HCT116 (cell line): ENCODE measurements around the gene ANAPC4. TPM values are rescaled to one million over a fixed set of nuclear protein-coding genes. Genes with fewer than 3 reads are reported as not detected.

Experiments used
- ATAC-seq: fragments of 200-7000 bp; cut with Tn5 transposase; 2 replicates; pipeline ENCODE4 v1.9.1; 2020; ENCODE audit warnings: mild to moderate bottlenecking, moderate library complexity
- BruUV-seq: library from RNA; stranded (reverse); fragments of 400-500 nt; replicated peaks from 2 replicates; lab custom pipeline; 2021; lab: Mats Ljungman, UMichigan
- CTCF ChIA-PET: fragments of 300-600 bp; sonication (Branson Sonifier 250); formaldehyde crosslinking; loops from one replicate; lab custom pipeline; 2021; ENCODE audit warnings: antibody characterized with exemption; lab: Charles Lee
- POLR2A ChIA-PET: fragments of 300-600, 350-600 bp; sonication (Branson Sonifier 250); formaldehyde crosslinking; loops from one replicate; lab custom pipeline; 2021; ENCODE audit warnings: antibody characterized with exemption; lab: Charles Lee
- RAD21 ChIA-PET, 2 experiments: fragments of 300-600 bp; sonication (Branson Sonifier 250); formaldehyde crosslinking; loops; one replicate each; lab custom pipeline; 2023; ENCODE audit warnings: low total read pairs in 2 of 2; ENCODE audit not compliant: uncharacterized antibody in 2 of 2, unreplicated experiment in 2 of 2, low non-redundant PET in 1 of 2; lab: Charles Lee
- DNase-seq: peaks from one replicate; pipeline ENCODE4 v3.0.0-alpha.2; 2010; ENCODE audit warnings: low read depth, low spot score
- H2AFZ ChIP-seq: fragments of 200-600 bp; shearing (Covaris generic), sonication (generic); 2 replicates; pipeline ENCODE4 v1.6.1; 2017; ENCODE audit warnings: low read depth, mixed run types, mixed read lengths, antibody characterized with exemption, low read length; ENCODE audit not compliant: poor library complexity, severe bottlenecking
- H3K27ac ChIP-seq: 2 replicates; pipeline ENCODE4 v1.5.1; 2012; ENCODE audit warnings: low read depth, low read length
- H3K27me3 ChIP-seq: fragments of 200-600 bp; sonication (generic); 2 replicates; pipeline ENCODE4 v1.6.1; 2016; ENCODE audit warnings: mixed run types, low read length, mixed read lengths; ENCODE audit not compliant: insufficient read depth
- H3K36me3 ChIP-seq, 2 experiments: fragments of 200-500 bp in 1 of 2; fragments of 200-600 bp in 1 of 2; sonication (Bioruptor generic) in 1 of 2; sonication (generic) in 1 of 2; 2 replicates each; pipeline versions ENCODE4 v1.5.1 to v1.6.1; 2014 to 2016; ENCODE audit warnings: low read length in 2 of 2, inconsistent platforms in 1 of 2, mixed read lengths in 1 of 2, mixed run types in 1 of 2; ENCODE audit not compliant: insufficient read depth in 2 of 2, control insufficient read depth in 1 of 2
- H3K4me1 ChIP-seq, 2 experiments: fragments of 200-600 bp in 1 of 2; sonication (generic) in 1 of 2; 2 replicates each; pipeline versions ENCODE4 v1.5.1 to v1.6.1; 2012 to 2017; ENCODE audit warnings: low read length in 2 of 2, inconsistent platforms in 1 of 2, mild to moderate bottlenecking in 1 of 2, mixed read lengths in 1 of 2, mixed run types in 1 of 2, moderate library complexity in 1 of 2; ENCODE audit not compliant: insufficient read depth in 2 of 2, control insufficient read depth in 1 of 2
- H3K4me2 ChIP-seq: fragments of 200-600 bp; sonication (generic); 2 replicates; pipeline ENCODE4 v1.6.1; 2017; ENCODE audit warnings: mixed run types, low read length, mixed read lengths
- H3K4me3 ChIP-seq, 2 experiments: fragments of 200-600 bp in 1 of 2; sonication (generic) in 1 of 2; replicated peaks in 1 of 2; 2 replicates each; pipeline ENCODE4 v1.5.1; 2011 to 2016; ENCODE audit warnings: low read length in 2 of 2, control low read depth in 1 of 2, low read depth in 1 of 2, mild to moderate bottlenecking in 1 of 2, mixed read lengths in 1 of 2, mixed run types in 1 of 2
- H3K79me2 ChIP-seq: fragments of 200-600 bp; sonication (generic); 2 replicates; pipeline ENCODE4 v1.6.1; 2017; ENCODE audit warnings: mild to moderate bottlenecking, mixed run types, low read length, moderate library complexity, mixed read lengths; ENCODE audit not compliant: insufficient read depth
- H3K9ac ChIP-seq: fragments of 200-600 bp; sonication (generic); 2 replicates; pipeline ENCODE4 v1.6.1; 2016; ENCODE audit warnings: low read length, mixed read lengths
- H3K9me2 ChIP-seq: fragments of 200-600 bp; sonication (generic), shearing (Covaris generic); 2 replicates; pipeline ENCODE4 v1.6.1; 2017; ENCODE audit warnings: mixed run types, mild to moderate bottlenecking, moderate library complexity; ENCODE audit not compliant: insufficient read depth
- H3K9me3 ChIP-seq, 2 experiments: fragments of 200-500 bp in 1 of 2; fragments of 200-600 bp in 1 of 2; sonication (Bioruptor generic) in 1 of 2; sonication (generic) in 1 of 2; 2 replicates each; pipeline ENCODE4 v1.6.1; 2014 to 2017; ENCODE audit warnings: low read length in 2 of 2, mixed read lengths in 2 of 2, inconsistent platforms in 1 of 2, low read depth in 1 of 2, mild to moderate bottlenecking in 1 of 2, mixed run types in 1 of 2, moderate library complexity in 1 of 2; ENCODE audit not compliant: control insufficient read depth in 1 of 2, insufficient read depth in 1 of 2
- H4K20me1 ChIP-seq: fragments of 200-600 bp; sonication (generic), shearing (Covaris generic); 2 replicates; pipeline ENCODE4 v1.6.1; 2017; ENCODE audit warnings: mixed run types, mild to moderate bottlenecking, moderate library complexity; ENCODE audit not compliant: insufficient read depth
- ATF3 ChIP-seq: IDR thresholded peaks from 2 replicates; pipeline ENCODE4 v1.6.1; 2012
- CBX3 ChIP-seq: IDR thresholded peaks from 2 replicates; pipeline ENCODE4 v1.6.1; 2012; ENCODE audit warnings: low read depth
- CEBPB ChIP-seq: IDR thresholded peaks from 2 replicates; pipeline ENCODE4 v1.6.1; 2012; ENCODE audit warnings: low read depth
- EGR1 ChIP-seq: IDR thresholded peaks from 2 replicates; pipeline ENCODE4 v1.6.1; 2012; ENCODE audit warnings: low read depth
- ELF1 ChIP-seq: IDR thresholded peaks from 2 replicates; pipeline ENCODE4 v1.6.1; 2012; ENCODE audit warnings: low read depth, borderline replicate concordance
- EZH2 ChIP-seq: fragments of 200-600 bp; sonication (generic); IDR thresholded peaks from 2 replicates; pipeline ENCODE4 v1.6.1; 2017; ENCODE audit warnings: antibody characterized with exemption, mixed run types
- FOSL1 ChIP-seq: IDR thresholded peaks from 2 replicates; pipeline ENCODE4 v1.6.1; 2012; ENCODE audit warnings: low read depth
- JUND ChIP-seq: IDR thresholded peaks from 2 replicates; pipeline ENCODE4 v1.6.1; 2012
- SIN3A ChIP-seq: IDR thresholded peaks from 2 replicates; pipeline ENCODE4 v1.6.1; 2012; ENCODE audit warnings: low read depth
- SP1 ChIP-seq: IDR thresholded peaks from 2 replicates; pipeline ENCODE4 v1.6.1; 2012; ENCODE audit warnings: low read depth
- ZBTB33 ChIP-seq: IDR thresholded peaks from 2 replicates; pipeline ENCODE4 v1.6.1; 2011; ENCODE audit warnings: mild to moderate bottlenecking, low read length, moderate library complexity; ENCODE audit not compliant: insufficient replicate concordance; ENCODE audit errors: extremely low read depth
- intact Hi-C: fragments of 100-400 bp; cut with micrococcal nuclease; formaldehyde crosslinking; loops from 2 replicates; pipeline ENCODE4 v1.10.0; 2022
- total RNA-seq: library from RNA; stranded (reverse); gene quantifications from one replicate; pipeline ENCODE4 v1.2.1, GENCODE V29; 2021; ENCODE audit not compliant: unreplicated experiment
- TF ChIP-seq, protein P1 (sequence below): IDR thresholded peaks from 2 replicates; pipeline ENCODE4 v1.6.1; 2012; ENCODE audit warnings: low read depth
- TF ChIP-seq, protein P2 (sequence below), 3 experiments: fragments of 200-600 bp in 1 of 3; sonication (generic) in 1 of 3; IDR thresholded peaks in 2 of 3; conservative IDR thresholded peaks in 1 of 3; 2 replicates each; pipeline ENCODE4 v1.5.1; 2012 to 2017; ENCODE audit warnings: low read depth in 2 of 3, low read length in 2 of 3, antibody characterized with exemption in 1 of 3, borderline replicate concordance in 1 of 3, control low read depth in 1 of 3, mild to moderate bottlenecking in 1 of 3, mixed read lengths in 1 of 3, mixed run types in 1 of 3, moderate library complexity in 1 of 3; ENCODE audit not compliant: insufficient read depth in 1 of 3

The ANAPC4 gene
- total RNA-seq, 1 experiment from 2014 or later = 29.2 TPM

DNA sequence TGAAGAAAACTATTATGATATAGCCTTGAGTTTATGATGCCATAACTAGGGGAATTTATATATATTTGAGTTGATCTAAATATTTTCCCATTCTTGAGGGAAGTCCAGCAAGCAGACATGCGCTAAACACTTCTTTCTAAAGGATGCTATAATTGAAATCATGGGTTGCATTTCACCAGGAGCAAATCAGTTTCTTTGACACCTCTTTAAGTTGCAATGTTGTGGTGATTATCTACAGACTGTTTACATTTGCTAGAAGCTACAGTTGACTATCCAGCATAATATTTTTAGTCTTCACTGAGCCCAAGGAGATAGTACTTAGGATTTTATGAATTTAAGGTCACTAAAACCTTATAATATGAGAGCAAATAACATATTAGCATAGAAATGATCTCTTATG is 43.9 kb downstream of the ANAPC4 start:
- TF ChIP-seq ZBTB33 = no peak
- no peak for TF ChIP-seq EZH2
- no peak for TF ChIP-seq CBX3
- TF ChIP-seq, protein P1, sequence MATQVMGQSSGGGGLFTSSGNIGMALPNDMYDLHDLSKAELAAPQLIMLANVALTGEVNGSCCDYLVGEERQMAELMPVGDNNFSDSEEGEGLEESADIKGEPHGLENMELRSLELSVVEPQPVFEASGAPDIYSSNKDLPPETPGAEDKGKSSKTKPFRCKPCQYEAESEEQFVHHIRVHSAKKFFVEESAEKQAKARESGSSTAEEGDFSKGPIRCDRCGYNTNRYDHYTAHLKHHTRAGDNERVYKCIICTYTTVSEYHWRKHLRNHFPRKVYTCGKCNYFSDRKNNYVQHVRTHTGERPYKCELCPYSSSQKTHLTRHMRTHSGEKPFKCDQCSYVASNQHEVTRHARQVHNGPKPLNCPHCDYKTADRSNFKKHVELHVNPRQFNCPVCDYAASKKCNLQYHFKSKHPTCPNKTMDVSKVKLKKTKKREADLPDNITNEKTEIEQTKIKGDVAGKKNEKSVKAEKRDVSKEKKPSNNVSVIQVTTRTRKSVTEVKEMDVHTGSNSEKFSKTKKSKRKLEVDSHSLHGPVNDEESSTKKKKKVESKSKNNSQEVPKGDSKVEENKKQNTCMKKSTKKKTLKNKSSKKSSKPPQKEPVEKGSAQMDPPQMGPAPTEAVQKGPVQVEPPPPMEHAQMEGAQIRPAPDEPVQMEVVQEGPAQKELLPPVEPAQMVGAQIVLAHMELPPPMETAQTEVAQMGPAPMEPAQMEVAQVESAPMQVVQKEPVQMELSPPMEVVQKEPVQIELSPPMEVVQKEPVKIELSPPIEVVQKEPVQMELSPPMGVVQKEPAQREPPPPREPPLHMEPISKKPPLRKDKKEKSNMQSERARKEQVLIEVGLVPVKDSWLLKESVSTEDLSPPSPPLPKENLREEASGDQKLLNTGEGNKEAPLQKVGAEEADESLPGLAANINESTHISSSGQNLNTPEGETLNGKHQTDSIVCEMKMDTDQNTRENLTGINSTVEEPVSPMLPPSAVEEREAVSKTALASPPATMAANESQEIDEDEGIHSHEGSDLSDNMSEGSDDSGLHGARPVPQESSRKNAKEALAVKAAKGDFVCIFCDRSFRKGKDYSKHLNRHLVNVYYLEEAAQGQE = no peak
- no peak for TF ChIP-seq FOSL1
- no peak for TF ChIP-seq SIN3A
- no peak for TF ChIP-seq ELF1
- no peak for TF ChIP-seq SP1
- TF ChIP-seq, protein P2, sequence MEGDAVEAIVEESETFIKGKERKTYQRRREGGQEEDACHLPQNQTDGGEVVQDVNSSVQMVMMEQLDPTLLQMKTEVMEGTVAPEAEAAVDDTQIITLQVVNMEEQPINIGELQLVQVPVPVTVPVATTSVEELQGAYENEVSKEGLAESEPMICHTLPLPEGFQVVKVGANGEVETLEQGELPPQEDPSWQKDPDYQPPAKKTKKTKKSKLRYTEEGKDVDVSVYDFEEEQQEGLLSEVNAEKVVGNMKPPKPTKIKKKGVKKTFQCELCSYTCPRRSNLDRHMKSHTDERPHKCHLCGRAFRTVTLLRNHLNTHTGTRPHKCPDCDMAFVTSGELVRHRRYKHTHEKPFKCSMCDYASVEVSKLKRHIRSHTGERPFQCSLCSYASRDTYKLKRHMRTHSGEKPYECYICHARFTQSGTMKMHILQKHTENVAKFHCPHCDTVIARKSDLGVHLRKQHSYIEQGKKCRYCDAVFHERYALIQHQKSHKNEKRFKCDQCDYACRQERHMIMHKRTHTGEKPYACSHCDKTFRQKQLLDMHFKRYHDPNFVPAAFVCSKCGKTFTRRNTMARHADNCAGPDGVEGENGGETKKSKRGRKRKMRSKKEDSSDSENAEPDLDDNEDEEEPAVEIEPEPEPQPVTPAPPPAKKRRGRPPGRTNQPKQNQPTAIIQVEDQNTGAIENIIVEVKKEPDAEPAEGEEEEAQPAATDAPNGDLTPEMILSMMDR (IDR thresholded peaks at IDR 0.05 in 2 of 3, conservative IDR thresholded peaks at IDR 0.05 in 1 of 3; ENCODE audit: borderline replicate concordance in 1 of 3, insufficient read depth in 1 of 3, low read depth in 2 of 3, low read length in 2 of 3) = no peak
- TF ChIP-seq CEBPB = no peak
- no peak for TF ChIP-seq JUND
- TF ChIP-seq ATF3 = no peak
- TF ChIP-seq EGR1 = no peak
- ChIA-PET POLR2A (no interaction called here), CTCF (no interaction called here), RAD21 (no interaction called here)
- no peak overlapping the region for H3K4me2 ChIP-seq
- DNase-seq = no peak
- BruUV-seq = no TSS peak
- intact Hi-C loops = no loop called here
- H3K79me2 ChIP-seq = no peaks in the 10 kb centered on the region
- no peak overlapping the region for H2AFZ ChIP-seq
- no peaks in the 10 kb centered on the region for H3K9me2 ChIP-seq
- no peak for ATAC-seq
- peaks cover 0 to 9% of the 10 kb centered on the region in 2 experiments; a peak in 1 of 4 replicates for H3K36me3 ChIP-seq
- no peaks in the 10 kb centered on the region for H3K4me1 ChIP-seq
- no peaks in the 10 kb centered on the region for H4K20me1 ChIP-seq
- no peaks in the 10 kb centered on the region for H3K9me3 ChIP-seq
- H3K27ac ChIP-seq = no peak overlapping the region
- H3K9ac ChIP-seq = no peak overlapping the region
- H3K4me3 ChIP-seq = no peak overlapping the region
- no peaks in the 10 kb centered on the region for H3K27me3 ChIP-seq
